Stomach smooth muscle (tissue), 2 donors: Measurements from ENCODE around the gene FSCN2.

Experiments used
- H3K27ac ChIP-seq: one replicate; pipeline ENCODE4 v1.7.0; 2013; ENCODE audit warnings: mild to moderate bottlenecking, low read length, inconsistent platforms
- H3K27me3 ChIP-seq, 2 donors: one replicate each; pipeline ENCODE4 v1.7.0; 2013; ENCODE audit warnings: low read length in 2 of 2; ENCODE audit not compliant: insufficient read depth in 2 of 2, control insufficient read depth in 1 of 2
- H3K36me3 ChIP-seq, 2 donors: one replicate each; pipeline ENCODE4 v1.7.0; 2013; ENCODE audit warnings: low read length in 2 of 2; ENCODE audit not compliant: control insufficient read depth in 2 of 2, insufficient read depth in 2 of 2
- H3K4me1 ChIP-seq: one replicate; pipeline ENCODE4 v1.7.0; 2013; ENCODE audit warnings: low read length; ENCODE audit not compliant: control insufficient read depth, insufficient read depth
- H3K4me3 ChIP-seq, 2 donors: one replicate each; pipeline ENCODE4 v1.7.0; 2013; ENCODE audit warnings: low read length in 2 of 2
- H3K9ac ChIP-seq, 2 donors: one replicate each; pipeline ENCODE4 v1.7.0; 2013; ENCODE audit warnings: low read length in 2 of 2, mild to moderate bottlenecking in 1 of 2
- H3K9me3 ChIP-seq, 2 donors: one replicate each; pipeline ENCODE4 v1.7.0; 2013; ENCODE audit warnings: low read length in 2 of 2; ENCODE audit not compliant: control insufficient read depth in 2 of 2
- donor health status: healthy.
- donor health status: Pancreatic carcinoma.

The FSCN2 gene

DNA sequence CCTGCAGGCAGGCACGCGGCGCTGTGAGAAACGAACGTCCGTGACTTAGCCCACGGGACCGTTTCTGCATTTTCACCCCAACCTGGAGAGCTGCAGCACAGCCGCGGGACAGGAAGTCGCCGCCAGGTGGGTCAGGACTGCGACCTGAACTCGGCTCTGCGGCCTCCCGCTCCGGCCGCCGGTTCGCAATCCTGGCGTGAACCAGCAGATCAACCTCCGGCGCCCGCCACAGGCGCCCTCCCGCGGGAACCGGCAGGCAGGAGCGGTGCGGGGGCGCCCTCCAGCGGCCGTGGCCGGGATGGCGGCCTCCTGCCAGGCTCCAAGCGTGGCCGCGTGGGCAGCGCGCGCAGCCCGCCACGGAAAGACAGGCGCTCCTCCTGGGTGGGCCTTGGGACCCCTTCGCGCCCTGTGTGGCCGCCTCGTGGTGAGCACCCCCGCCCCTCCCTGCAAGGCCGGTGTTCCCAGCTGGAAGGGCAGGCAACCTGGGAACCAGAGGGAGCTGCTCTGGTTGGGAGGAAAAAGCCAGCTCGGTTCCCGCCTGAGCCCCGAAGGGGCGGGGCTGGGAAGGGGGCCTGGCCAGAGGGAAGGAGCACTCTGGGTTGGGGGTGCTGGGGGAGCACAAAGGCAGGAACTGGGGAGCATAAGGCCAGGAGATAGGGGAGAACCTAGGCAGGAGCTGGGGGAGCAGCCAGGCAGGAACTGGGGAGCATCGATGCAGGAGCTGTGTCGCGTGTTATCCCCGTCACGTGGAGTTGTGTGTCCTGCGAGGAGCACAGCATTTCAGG, 43.8 kb upstream of the FSCN2 start:
- no peaks in the 10 kb centered on the region for H3K36me3 ChIP-seq
- H3K27ac ChIP-seq: no peak overlapping the region
- H3K4me1 ChIP-seq: peaks cover 61% of the 10 kb centered on the region
- no peaks in the 10 kb centered on the region for H3K9me3 ChIP-seq
- no peaks in the 10 kb centered on the region for H3K27me3 ChIP-seq
- peak overlapping the region in 1 of 2 donors; percentile 29 for H3K9ac ChIP-seq
- H3K4me3 ChIP-seq: peak overlapping the region; percentile 44 to 73

DNA sequence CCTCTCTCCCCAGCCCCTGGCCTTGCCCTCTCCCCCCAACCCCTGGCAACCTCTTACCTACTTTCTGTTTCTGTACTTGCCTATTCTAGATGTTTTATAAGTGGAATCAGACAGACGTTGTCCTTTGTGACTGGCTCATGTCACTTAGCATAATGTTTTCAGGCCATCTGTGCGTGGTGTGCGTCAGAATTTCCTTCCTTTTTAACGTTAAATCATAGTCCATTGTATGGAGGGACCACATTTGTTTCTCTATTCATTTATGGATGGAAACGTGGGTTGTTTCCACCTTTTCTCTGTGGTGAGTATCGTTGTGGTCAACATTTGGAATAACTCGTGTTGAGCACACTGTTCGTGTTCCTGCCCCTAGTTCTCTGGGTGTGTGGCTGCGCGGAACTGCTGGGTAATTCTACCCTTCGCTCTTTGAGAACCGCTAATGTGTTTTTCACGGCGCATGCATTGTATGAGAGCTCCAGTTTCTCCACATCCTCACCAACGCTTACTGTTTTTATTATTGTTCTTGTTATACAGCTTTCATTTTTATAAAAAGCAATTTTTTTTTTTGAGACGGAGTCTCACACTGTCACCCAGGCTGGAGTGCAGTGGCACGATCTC, 41.9 kb upstream of the FSCN2 start:
- Histone ChIP-seq H3K4me3 (no peak overlapping the region), H3K27me3 (peaks cover 8% of the 10 kb centered on the region in 2 donors), H3K9ac (no peak overlapping the region), H3K27ac (no peak overlapping the region), H3K36me3 (no peaks in the 10 kb centered on the region), H3K9me3 (no peaks in the 10 kb centered on the region), H3K4me1 (peaks cover 46% of the 10 kb centered on the region)

DNA sequence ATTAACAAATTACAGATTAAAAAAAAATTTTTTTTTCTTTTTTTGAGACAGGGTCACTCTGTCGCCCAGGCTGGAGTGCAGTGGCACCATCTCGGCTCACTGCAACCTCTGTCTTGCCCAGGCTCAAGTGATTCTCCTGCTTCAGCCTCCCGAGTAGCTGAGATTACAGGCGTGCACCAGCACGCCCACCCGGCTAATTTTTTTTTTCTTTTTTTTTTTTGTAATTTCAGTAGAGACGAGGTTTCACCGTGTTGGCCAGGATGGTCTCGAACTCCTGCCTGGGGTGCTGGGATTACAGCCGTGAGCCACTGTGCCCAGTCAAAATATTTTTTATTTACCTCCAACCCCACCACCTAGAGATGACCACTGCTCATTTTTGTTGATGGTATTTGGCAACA, 41.1 kb upstream of the FSCN2 start:
- peaks cover 40% of the 10 kb centered on the region for H3K4me1 ChIP-seq
- H3K9me3 ChIP-seq: no peaks in the 10 kb centered on the region
- H3K4me3 ChIP-seq: peak overlapping the region; percentile 43 to 80
- peaks cover 8% of the 10 kb centered on the region in 2 donors for H3K27me3 ChIP-seq
- H3K27ac ChIP-seq: no peak overlapping the region
- H3K9ac ChIP-seq: peak overlapping the region in 1 of 2 donors; percentile 57
- no peaks in the 10 kb centered on the region for H3K36me3 ChIP-seq

DNA sequence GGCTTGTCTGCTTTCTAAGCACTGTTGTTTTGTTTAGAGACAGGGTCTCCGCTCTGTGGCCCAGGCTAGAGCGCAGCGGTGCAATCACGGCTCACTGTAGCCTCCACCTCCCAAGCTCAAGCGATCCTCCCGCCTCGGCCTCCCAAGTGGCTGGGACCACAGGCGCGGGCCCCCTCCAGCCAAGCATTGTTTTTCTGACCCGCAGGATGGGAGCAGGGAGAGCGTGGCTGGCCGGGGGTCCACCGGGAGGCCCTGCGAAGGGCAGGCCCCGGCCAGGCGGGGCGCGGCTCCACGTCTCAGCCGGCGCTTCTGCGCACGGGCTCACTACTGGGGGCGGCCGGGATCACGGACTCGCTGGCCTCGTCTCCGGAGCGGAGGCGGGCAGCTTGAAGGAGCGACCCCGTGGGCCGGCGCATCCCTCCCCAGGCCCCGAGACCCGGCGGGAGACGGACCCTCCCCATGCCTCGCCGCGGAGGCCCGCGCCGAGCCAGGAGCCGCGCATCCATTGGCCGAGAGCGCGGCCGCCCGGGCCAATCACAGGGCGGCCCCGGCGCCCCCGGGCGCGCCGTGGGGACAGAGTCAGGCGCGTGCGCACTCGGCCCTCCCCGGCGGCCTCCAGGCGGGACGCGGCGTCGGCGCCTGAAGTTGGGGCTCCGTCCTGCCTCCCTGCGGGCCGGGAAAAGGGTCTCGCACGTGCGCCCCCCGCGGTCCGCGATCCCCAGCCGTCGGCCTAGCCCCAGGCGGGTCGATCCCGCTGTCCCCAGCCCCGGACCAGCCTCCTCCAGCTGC, 40.5 kb upstream of the FSCN2 start:
- Histone ChIP-seq H3K27me3 (peaks cover 8% of the 10 kb centered on the region in 2 donors), H3K36me3 (no peaks in the 10 kb centered on the region), H3K9me3 (no peaks in the 10 kb centered on the region), H3K4me1 (peaks cover 37% of the 10 kb centered on the region), H3K4me3 (peak overlapping the region; percentile 55 to 80), H3K9ac (peak overlapping the region; percentile 76 to 78), H3K27ac (peak overlapping the region; percentile 53)

DNA sequence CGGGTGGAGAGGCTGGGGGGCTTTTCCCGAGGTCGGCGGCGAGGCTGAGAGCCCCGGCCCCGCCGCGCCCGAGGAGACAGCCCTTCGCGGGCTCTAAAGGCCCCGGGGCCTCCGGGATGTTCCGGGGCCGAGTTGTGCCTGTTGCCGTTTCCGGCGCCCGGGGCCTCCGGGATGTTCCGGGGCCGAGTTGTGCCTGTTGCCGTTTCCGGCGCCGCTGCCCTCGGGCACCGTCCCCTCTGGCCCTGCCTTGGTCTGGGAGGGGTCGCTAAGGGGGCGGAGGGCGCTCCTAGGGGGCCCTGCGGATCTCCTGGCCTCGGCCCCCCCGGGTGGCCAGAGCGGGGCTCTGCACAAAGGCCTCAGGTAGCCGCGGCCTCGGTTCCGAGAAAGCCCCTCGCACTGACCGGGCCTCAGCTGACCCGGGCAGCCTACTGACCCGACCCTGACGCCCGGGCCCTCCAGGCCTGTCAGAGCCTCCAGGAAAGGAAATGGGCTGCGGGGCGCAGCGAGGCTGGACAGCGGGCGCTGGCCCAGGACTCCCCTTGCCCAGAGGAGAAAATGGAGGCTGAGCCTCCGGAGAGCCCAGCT, 39.8 kb upstream of the FSCN2 start:
- peak overlapping the region; percentile 55 to 80 for H3K4me3 ChIP-seq
- peak overlapping the region; percentile 76 to 78 for H3K9ac ChIP-seq
- peak overlapping the region; percentile 53 for H3K27ac ChIP-seq
- H3K4me1 ChIP-seq: peaks cover 30% of the 10 kb centered on the region
- H3K36me3 ChIP-seq: no peaks in the 10 kb centered on the region
- H3K27me3 ChIP-seq: peaks cover 8% of the 10 kb centered on the region in 2 donors
- no peaks in the 10 kb centered on the region for H3K9me3 ChIP-seq

DNA sequence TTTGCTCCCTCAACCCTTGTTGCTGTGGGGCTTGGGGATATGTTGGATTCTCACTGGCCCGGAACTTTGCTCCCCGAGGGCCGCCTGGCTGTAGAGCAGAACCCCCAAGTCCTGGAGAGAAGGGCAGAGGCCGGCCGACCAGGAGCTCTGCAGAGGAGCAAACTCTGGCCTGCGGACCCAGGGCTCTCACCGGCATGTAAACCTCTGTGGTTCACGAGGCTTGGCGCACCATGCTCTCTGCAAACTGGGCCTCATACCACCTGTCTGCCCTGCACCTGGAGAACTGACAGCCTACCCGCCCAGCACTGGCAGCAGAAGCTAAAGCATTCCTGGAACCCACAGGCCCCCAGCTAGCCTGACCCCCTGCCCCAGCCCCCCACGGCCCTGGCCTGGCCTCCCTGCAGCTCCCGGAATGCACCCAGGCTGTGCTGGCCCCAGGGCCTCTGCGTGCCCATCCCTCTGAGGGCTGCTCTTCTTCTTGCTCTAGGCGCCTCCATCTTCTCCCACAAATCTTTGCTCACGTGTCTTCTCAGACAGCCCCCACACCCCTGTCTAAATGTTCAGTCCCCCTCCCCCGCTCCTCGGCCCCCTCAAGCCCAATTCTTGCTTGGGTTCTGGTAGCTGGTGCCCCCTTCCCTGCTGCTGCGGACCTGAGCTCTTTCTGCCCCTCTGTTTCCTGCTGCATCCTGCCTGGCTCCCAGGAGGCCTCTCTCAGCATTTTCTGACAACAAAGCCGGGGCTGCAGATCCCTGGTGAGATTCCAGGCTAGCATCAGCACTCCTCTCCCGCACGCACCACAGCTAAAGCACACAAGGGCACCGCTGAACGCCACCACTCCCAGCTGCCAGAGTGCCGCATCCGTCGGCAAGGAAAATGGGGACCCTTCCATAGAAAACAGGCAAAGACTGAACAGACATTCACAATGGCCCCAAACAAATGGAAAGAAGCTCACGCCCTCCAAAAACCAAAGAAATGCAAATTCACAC, 38.9 kb upstream of the FSCN2 start:
- H3K4me1 ChIP-seq: peaks cover 20% of the 10 kb centered on the region
- no peak overlapping the region for H3K4me3 ChIP-seq
- H3K9me3 ChIP-seq: no peaks in the 10 kb centered on the region
- peaks cover 8% of the 10 kb centered on the region in 2 donors for H3K27me3 ChIP-seq
- H3K9ac ChIP-seq: no peak overlapping the region
- H3K27ac ChIP-seq: no peak overlapping the region
- H3K36me3 ChIP-seq: no peaks in the 10 kb centered on the region

DNA sequence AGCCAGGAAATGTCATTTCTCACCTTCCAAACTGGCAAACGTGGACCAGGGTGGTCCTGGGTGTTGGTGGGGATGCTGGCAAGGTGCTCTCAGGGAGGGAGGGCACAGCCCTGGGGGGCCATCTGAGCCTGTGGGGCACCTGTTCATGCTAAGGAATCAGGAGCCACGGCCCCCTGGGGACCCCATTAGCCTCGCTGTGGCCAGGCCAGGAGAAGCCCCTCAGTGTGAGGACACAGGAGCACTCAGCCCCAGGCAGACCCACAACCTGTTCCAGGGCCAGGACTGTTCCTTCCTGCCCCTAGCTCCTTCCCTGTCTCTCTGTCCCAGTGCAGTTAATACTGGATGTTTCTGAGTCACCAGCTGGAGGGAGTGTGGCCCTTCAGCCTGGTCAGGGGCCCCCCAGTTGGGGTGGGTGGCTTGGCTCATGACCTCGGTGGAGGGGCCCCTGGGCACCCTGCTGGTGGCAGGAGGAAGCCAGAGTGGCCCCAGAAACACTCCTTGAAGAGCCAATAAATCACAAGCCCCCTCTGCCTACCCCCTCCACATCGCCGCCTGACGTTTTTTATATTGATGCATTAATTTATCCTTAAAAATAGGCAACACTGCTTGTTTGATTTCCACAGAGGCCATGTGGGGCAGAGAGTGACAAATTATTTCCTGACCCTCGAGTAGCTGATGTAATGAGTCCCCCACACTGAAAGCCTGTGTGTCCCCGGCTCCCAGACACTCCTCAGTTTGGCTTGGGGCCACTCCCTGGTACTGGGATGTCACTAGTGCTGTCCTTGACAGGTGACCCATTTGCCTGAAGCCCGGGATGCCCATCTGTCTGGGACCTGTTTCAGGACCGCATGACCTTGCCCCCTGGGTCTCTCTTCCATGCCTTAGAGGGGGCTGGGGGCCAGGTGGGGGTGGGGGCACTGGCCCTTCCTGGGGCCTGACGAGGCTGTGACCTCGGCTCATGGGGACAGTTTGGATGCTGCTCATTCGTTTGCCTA, 37.9 kb upstream of the FSCN2 start:
- Histone ChIP-seq H3K9me3 (no peaks in the 10 kb centered on the region), H3K9ac (no peak overlapping the region), H3K36me3 (no peaks in the 10 kb centered on the region), H3K27ac (no peak overlapping the region), H3K4me1 (peaks cover 16% of the 10 kb centered on the region), H3K4me3 (no peak overlapping the region), H3K27me3 (peaks cover 8 to 9% of the 10 kb centered on the region in 2 donors)

DNA sequence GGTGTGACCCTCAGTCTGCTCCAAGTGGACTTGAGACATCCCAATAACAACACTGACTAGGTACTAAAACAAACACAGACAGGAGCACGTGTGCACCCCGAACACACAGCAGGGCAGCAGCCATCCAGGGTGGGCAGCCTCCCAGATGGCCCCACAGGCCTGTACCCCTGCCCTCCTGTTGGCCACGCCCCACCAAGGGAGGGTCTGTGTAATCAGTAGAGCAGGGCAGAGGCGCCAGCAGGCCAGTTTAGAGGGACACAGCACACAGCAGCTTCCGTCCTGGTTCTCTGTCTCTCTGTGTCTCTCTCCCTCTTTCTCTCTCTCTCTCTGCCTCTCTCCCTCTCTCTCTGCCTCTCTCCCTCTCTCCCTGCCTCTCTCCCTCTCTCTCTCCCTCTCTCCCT, 37.0 kb upstream of the FSCN2 start:
- Histone ChIP-seq H3K4me1 (peaks cover 16% of the 10 kb centered on the region), H3K9ac (no peak overlapping the region)

DNA sequence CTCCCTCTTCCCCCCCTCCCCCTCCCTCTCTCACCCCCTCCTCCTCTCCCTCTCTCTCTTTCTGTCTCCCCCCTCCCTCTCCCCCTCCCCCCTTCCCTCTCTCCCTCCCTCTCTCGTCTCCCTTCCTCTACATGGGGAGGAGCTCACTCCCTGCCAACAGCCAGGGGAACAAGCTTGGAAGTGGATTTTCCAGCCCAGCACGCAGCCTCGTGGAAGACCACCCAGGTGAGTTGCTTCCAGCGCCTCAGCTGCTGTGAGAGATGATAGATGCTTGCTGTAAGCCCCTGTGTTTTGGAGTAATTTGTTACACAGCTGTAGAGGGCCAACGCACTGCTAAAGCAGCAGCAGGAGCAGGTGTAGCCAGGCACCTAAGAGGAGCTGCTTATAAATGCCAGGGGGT, 36.4 kb upstream of the FSCN2 start:
- Histone ChIP-seq H3K27me3 (peaks cover 8 to 9% of the 10 kb centered on the region in 2 donors), H3K4me3 (no peak overlapping the region), H3K4me1 (peaks cover 16% of the 10 kb centered on the region), H3K27ac (no peak overlapping the region), H3K36me3 (no peaks in the 10 kb centered on the region), H3K9ac (no peak overlapping the region), H3K9me3 (no peaks in the 10 kb centered on the region)

More for the DNA sequence above, 37.0 kb upstream of the FSCN2 start:
- no peaks in the 10 kb centered on the region for H3K9me3 ChIP-seq
- peaks cover 8 to 9% of the 10 kb centered on the region in 2 donors for H3K27me3 ChIP-seq
- H3K4me3 ChIP-seq: no peak overlapping the region
- no peak overlapping the region for H3K27ac ChIP-seq
- no peaks in the 10 kb centered on the region for H3K36me3 ChIP-seq
